SU-DHL-6 (cell line): ENCODE measurements around the gene HSPA2.

Source experiments
- H2AFZ ChIP-seq: fragments of 200-600 bp; sonication (generic); 2 replicates; pipeline ENCODE4 v1.6.1; 2014; ENCODE audit warnings: low read depth, mild to moderate bottlenecking, moderate library complexity, mixed read lengths, antibody characterized with exemption, low read length; ENCODE audit not compliant: severe bottlenecking
- H3F3A ChIP-seq: fragments of 200-600 bp; shearing (Covaris generic); 2 replicates; pipeline ENCODE4 v1.6.0; 2016; ENCODE audit warnings: antibody characterized with exemption, mild to moderate bottlenecking; ENCODE audit not compliant: insufficient read depth
- H3K27ac ChIP-seq: fragments of 200-600 bp; sonication (generic); 2 replicates; pipeline ENCODE4 v1.5.1; 2016; ENCODE audit warnings: low read depth, mild to moderate bottlenecking, low read length, moderate library complexity, mixed read lengths
- H3K27me3 ChIP-seq: fragments of 200-600 bp; sonication (generic), shearing (Covaris generic); 2 replicates; pipeline ENCODE4 v1.6.0; 2014; ENCODE audit warnings: mild to moderate bottlenecking, low read length
- H3K36me3 ChIP-seq: fragments of 200-600 bp; sonication (generic); 2 replicates; pipeline ENCODE4 v1.6.1; 2014; ENCODE audit warnings: mild to moderate bottlenecking, low read length, mixed read lengths
- H3K4me2 ChIP-seq: fragments of 300-600, 200-600 bp; shearing (Covaris generic), sonication (generic); 2 replicates; pipeline ENCODE4 v1.6.0; 2014; ENCODE audit warnings: low read length, low read depth, mild to moderate bottlenecking; ENCODE audit not compliant: poor library complexity, severe bottlenecking
- H3K4me3 ChIP-seq: fragments of 200-600 bp; sonication (generic); 2 replicates; pipeline ENCODE4 v1.5.1; 2014; ENCODE audit warnings: antibody characterized with exemption, low read length, mild to moderate bottlenecking, mixed read lengths; ENCODE audit not compliant: insufficient read depth, poor library complexity, severe bottlenecking
- H3K79me2 ChIP-seq: fragments of 200-600 bp; sonication (generic); 2 replicates; pipeline ENCODE4 v1.6.1; 2014; ENCODE audit warnings: mild to moderate bottlenecking, low read length, moderate library complexity; ENCODE audit not compliant: insufficient read depth
- H3K9ac ChIP-seq: fragments of 200-600 bp; sonication (generic); 2 replicates; pipeline ENCODE4 v1.7.0; 2014; ENCODE audit warnings: mild to moderate bottlenecking, low read length
- H3K9me2 ChIP-seq: fragments of 200-600 bp; sonication (generic); replicated peaks from 2 replicates; pipeline ENCODE4 v1.6.1; 2014; ENCODE audit warnings: low read length; ENCODE audit not compliant: insufficient read depth
- H3K9me3 ChIP-seq: fragments of 200-600 bp; sonication (generic); 2 replicates; pipeline ENCODE4 v1.6.1; 2014; ENCODE audit warnings: low read length, mixed read lengths; ENCODE audit not compliant: insufficient read depth
- H4K20me1 ChIP-seq: fragments of 200-600 bp; sonication (generic); 2 replicates; pipeline ENCODE4 v1.6.1; 2014; ENCODE audit warnings: low read depth, mild to moderate bottlenecking, antibody characterized with exemption, low read length, moderate library complexity, mixed read lengths
- CTCF ChIP-seq: fragments of 200-600 bp; sonication (generic); IDR thresholded peaks from one replicate; pipeline ENCODE4 v1.5.1; 2017; ENCODE audit warnings: antibody characterized with exemption, mild to moderate bottlenecking, low read length, moderate library complexity; ENCODE audit not compliant: insufficient read depth, poor library complexity, severe bottlenecking
- EZH2phosphoT487 ChIP-seq: fragments of 200-600 bp; sonication (generic), shearing (Covaris generic); conservative IDR thresholded peaks from 2 replicates; pipeline ENCODE4 v1.6.1; 2018; ENCODE audit warnings: mild to moderate bottlenecking, antibody characterized with exemption, low read length, moderate library complexity, mixed read lengths

HSPA2 gene

GRCh38 chr14:64531567-64531966, 9.0 kb upstream of the HSPA2 start:
- H3K79me2 ChIP-seq: no peaks in the 10 kb centered on the region
- peaks cover 15% of the 10 kb centered on the region; the same call in 1 of the 2 replicates for H4K20me1 ChIP-seq
- TF ChIP-seq CTCF (no peak), EZH2phosphoT487 (no peak)
- H3K9me3 ChIP-seq: no peaks in the 10 kb centered on the region
- peaks cover 25% of the 10 kb centered on the region for H3F3A ChIP-seq
- H3K9me2 ChIP-seq: no peaks in the 10 kb centered on the region
- H2AFZ ChIP-seq: no peak overlapping the region
- no peak overlapping the region for H3K9ac ChIP-seq
- H3K4me3 ChIP-seq: no peak overlapping the region
- 0 out of 2 replicates have a peak, but pooled peaks cover 5% of the 10 kb centered on the region for H3K36me3 ChIP-seq
- H3K4me2 ChIP-seq: no peak overlapping the region
- H3K27ac ChIP-seq: no peak overlapping the region
- no peaks in the 10 kb centered on the region for H3K27me3 ChIP-seq

GRCh38 chr14:64536488-64537245, 3.9 kb upstream of the HSPA2 start:
- peaks cover 9% of the 10 kb centered on the region; the same call in 1 of the 2 replicates for H4K20me1 ChIP-seq
- no peak overlapping the region for H3K9ac ChIP-seq
- no peaks in the 10 kb centered on the region for H3K9me3 ChIP-seq
- H3K9me2 ChIP-seq: no peaks in the 10 kb centered on the region
- no peak overlapping the region for H3K27ac ChIP-seq
- no peak for TF ChIP-seq EZH2phosphoT487
- no peak for TF ChIP-seq CTCF
- H3K36me3 ChIP-seq: 0 out of 2 replicates have a peak, but pooled peaks cover 2% of the 10 kb centered on the region
- H3K4me3 ChIP-seq: no peak overlapping the region
- H3K79me2 ChIP-seq: no peaks in the 10 kb centered on the region
- H3K27me3 ChIP-seq: no peaks in the 10 kb centered on the region
- no peak overlapping the region for H3K4me2 ChIP-seq
- peaks cover 16% of the 10 kb centered on the region for H3F3A ChIP-seq
- H2AFZ ChIP-seq: no peak overlapping the region

- Histone ChIP-seq H3K9me3 (no peaks in the 10 kb centered on the region), H3K4me3 (no peak overlapping the region), H3K27ac (no peak overlapping the region), H3K4me2 (no peak overlapping the region), H3K79me2 (no peaks in the 10 kb centered on the region), H3K36me3 (no peaks in the 10 kb centered on the region), H2AFZ (no peak overlapping the region), H3K9me2 (no peaks in the 10 kb centered on the region), H3K27me3 (no peaks in the 10 kb centered on the region), H3F3A (peaks cover 23% of the 10 kb centered on the region), H3K9ac (no peak overlapping the region), H4K20me1 (no peaks in the 10 kb centered on the region)
- TF ChIP-seq CTCF (no peak), EZH2phosphoT487 (no peak)
Measured at GRCh38 chr14:64541261-64541971, 875 bp downstream of the HSPA2 start.
